CD8-positive, alpha-beta memory T cell (primary cell): ENCODE measurements around the gene ABCG5. TPM values are rescaled to one million over a fixed set of nuclear protein-coding genes. Genes with fewer than 3 reads are reported as not detected.
A peak's percentile ranks its signal among the peaks of the same experiment; 100 is the strongest.

Experiments
- CTCF ChIA-PET: fragments of 350-600 bp; sonication (Branson Sonifier 250); formaldehyde crosslinking; loops from one replicate; lab custom pipeline; 2021; ENCODE audit warnings: antibody characterized with exemption; lab: Charles Lee
- POLR2A ChIA-PET: fragments of 350-600 bp; sonication (Branson Sonifier 250); formaldehyde crosslinking; loops from one replicate; lab custom pipeline; 2021; ENCODE audit warnings: antibody characterized with exemption; lab: Charles Lee
- DNase-seq, 5 donors: peaks; one replicate each; pipeline versions ENCODE4 v3.0.0 to v3.0.0-alpha.2; 2020 to 2022; ENCODE audit warnings: mixed read lengths in 1 of 5
- H3K27ac ChIP-seq: one replicate; pipeline ENCODE4 v1.7.0; 2013; ENCODE audit warnings: low read depth, mild to moderate bottlenecking, low read length, moderate library complexity
- H3K27me3 ChIP-seq: 2 replicates; pipeline ENCODE4 v1.7.0; 2013; ENCODE audit warnings: low read length, mild to moderate bottlenecking; ENCODE audit not compliant: insufficient read depth, poor library complexity, severe bottlenecking
- H3K36me3 ChIP-seq: 2 replicates; pipeline ENCODE4 v1.7.0; 2013; ENCODE audit warnings: mild to moderate bottlenecking, low read length, moderate library complexity; ENCODE audit not compliant: insufficient read depth
- H3K4me1 ChIP-seq: 2 replicates; pipeline ENCODE4 v1.7.0; 2013; ENCODE audit warnings: mild to moderate bottlenecking, low read length, moderate library complexity; ENCODE audit not compliant: insufficient read depth
- H3K4me3 ChIP-seq: 2 replicates; pipeline ENCODE4 v1.7.0; 2013; ENCODE audit warnings: mild to moderate bottlenecking, low read length
- H3K9me3 ChIP-seq: 2 replicates; pipeline ENCODE4 v1.7.0; 2013; ENCODE audit warnings: mild to moderate bottlenecking, low read length
- H3K27ac Mint-ChIP-seq, 8 donors: one replicate each; pipeline ENCODE4 v1.8.0; 2020 to 2021; ENCODE audit warnings: mixed read lengths in 8 of 8, mild to moderate bottlenecking in 6 of 8, inconsistent platforms in 3 of 8, moderate library complexity in 3 of 8
- H3K27me3 Mint-ChIP-seq, 2 donors: one replicate each; pipeline ENCODE4 v1.8.0; 2020 to 2021; ENCODE audit warnings: mixed read lengths in 2 of 2, mild to moderate bottlenecking in 1 of 2, moderate library complexity in 1 of 2
- H3K36me3 Mint-ChIP-seq, 3 donors: one replicate each; pipeline ENCODE4 v1.8.0; 2020 to 2021; ENCODE audit warnings: mixed read lengths in 3 of 3, inconsistent platforms in 1 of 3, mild to moderate bottlenecking in 1 of 3
- H3K4me1 Mint-ChIP-seq, 3 donors: one replicate each; pipeline ENCODE4 v1.8.0; 2020 to 2021; ENCODE audit warnings: mixed read lengths in 3 of 3, inconsistent platforms in 1 of 3, mild to moderate bottlenecking in 1 of 3
- H3K4me3 Mint-ChIP-seq, 7 donors: one replicate each; pipeline ENCODE4 v1.8.0; 2020 to 2021; ENCODE audit warnings: mixed read lengths in 7 of 7, mild to moderate bottlenecking in 6 of 7, moderate library complexity in 4 of 7, inconsistent platforms in 2 of 7
- H3K9me3 Mint-ChIP-seq, 5 donors: one replicate each; pipeline ENCODE4 v1.8.0; 2020 to 2022; ENCODE audit warnings: mixed read lengths in 5 of 5, mild to moderate bottlenecking in 3 of 5, moderate library complexity in 2 of 5, inconsistent platforms in 1 of 5
- polyA plus RNA-seq: library from polyadenylated mRNA; unstranded; fragments of 300-500 nt; fragmentation: Illumina TruSeq; gene quantifications from one replicate; pipeline ENCODE4 v1.2.3, GENCODE V29; 2021
- total RNA-seq, 2 experiments: library from RNA; stranded (reverse); gene quantifications; one replicate each; pipeline ENCODE4 v1.2.3, GENCODE V29; 2021

Gene ABCG5
- total and polyA plus RNA-seq, 3 experiments from 2014 or later: not detected

DNA sequence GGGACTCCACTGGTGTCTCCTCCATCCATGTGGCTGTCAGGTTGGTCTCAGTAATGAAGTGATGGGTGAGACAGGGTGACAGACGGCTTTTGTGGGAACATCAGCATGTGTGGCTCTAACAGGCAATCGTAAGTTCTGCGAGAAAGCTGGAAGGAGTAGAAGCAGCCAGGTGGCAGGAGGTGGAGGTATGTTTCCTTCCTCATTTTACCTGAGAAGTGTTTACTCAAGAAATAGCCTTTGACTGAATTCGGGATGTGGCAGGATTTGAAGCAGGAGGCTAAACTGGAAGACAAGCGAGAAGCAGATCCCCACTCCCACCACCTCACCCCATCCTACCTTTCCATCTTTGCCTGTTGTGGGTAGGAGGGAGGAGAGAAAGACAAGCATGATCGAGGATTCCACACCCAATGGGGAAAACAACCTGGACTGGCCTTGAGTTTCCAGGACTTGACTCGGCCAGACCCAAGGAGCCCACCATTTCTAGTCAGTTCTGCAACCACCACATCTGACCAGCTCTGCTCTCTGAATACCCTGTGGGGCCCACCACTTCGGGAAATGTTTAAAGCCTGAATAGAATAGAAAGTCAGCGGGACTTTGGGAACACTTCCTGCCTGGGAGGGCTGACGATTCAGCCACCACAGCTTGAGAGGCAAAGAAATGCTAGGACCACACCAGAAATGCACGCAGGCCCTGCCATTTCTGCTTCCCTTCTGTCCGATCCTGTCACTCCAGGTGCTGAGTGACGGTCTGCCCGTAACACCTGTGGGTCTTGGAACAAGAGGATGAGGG lies 1.3 kb upstream of the ABCG5 start:
- no peaks in the 10 kb centered on the region for H3K36me3 ChIP-seq
- CTCF ChIA-PET: no interaction called here
- H3K4me1 ChIP-seq: no peaks in the 10 kb centered on the region
- no peaks in the 10 kb centered on the region for H3K27me3 ChIP-seq
- no peaks in the 10 kb centered on the region for H3K9me3 ChIP-seq
- POLR2A ChIA-PET: no interaction called here
- DNase-seq: no peak
- no peak overlapping the region for H3K27ac ChIP-seq
- H3K27ac Mint-ChIP-seq: no peak overlapping the region
- no peaks in the 10 kb centered on the region for H3K36me3 Mint-ChIP-seq
- peaks cover 0 to 8% of the 10 kb centered on the region in 2 donors for H3K27me3 Mint-ChIP-seq
- no peaks in the 10 kb centered on the region for H3K4me1 Mint-ChIP-seq
- H3K4me3 Mint-ChIP-seq: no peak overlapping the region
- no peak overlapping the region for H3K4me3 ChIP-seq
- H3K9me3 Mint-ChIP-seq: no peaks in the 10 kb centered on the region

GRCh38 chr2:43837831-43838559 lies 644 bp downstream of the ABCG5 start:
- Mint-ChIP-seq H3K27ac (no peak overlapping the region), H3K9me3 (no peaks in the 10 kb centered on the region), H3K4me1 (no peaks in the 10 kb centered on the region), H3K27me3 (peaks cover 0 to 8% of the 10 kb centered on the region in 2 donors), H3K36me3 (no peaks in the 10 kb centered on the region), H3K4me3 (no peak overlapping the region)
- ChIA-PET CTCF (no interaction called here), POLR2A (no interaction called here)
- Histone ChIP-seq H3K4me3 (no peak overlapping the region), H3K27me3 (no peaks in the 10 kb centered on the region), H3K9me3 (no peaks in the 10 kb centered on the region), H3K36me3 (no peaks in the 10 kb centered on the region), H3K27ac (no peak overlapping the region), H3K4me1 (no peaks in the 10 kb centered on the region)
- no peak for DNase-seq

GRCh38 chr2:43837033-43837432 lies 1.6 kb downstream of the ABCG5 start:
- Mint-ChIP-seq H3K27me3 (peaks cover 0 to 10% of the 10 kb centered on the region in 2 donors), H3K36me3 (no peaks in the 10 kb centered on the region), H3K9me3 (no peaks in the 10 kb centered on the region), H3K27ac (no peak overlapping the region), H3K4me3 (no peak overlapping the region), H3K4me1 (no peaks in the 10 kb centered on the region)
- no peaks in the 10 kb centered on the region for H3K4me1 ChIP-seq
- no peak overlapping the region for H3K4me3 ChIP-seq
- DNase-seq: no peak
- ChIA-PET POLR2A (no interaction called here), CTCF (no interaction called here)
- H3K27me3 ChIP-seq: no peaks in the 10 kb centered on the region
- no peaks in the 10 kb centered on the region for H3K36me3 ChIP-seq
- H3K27ac ChIP-seq: no peak overlapping the region
- no peaks in the 10 kb centered on the region for H3K9me3 ChIP-seq

DNA sequence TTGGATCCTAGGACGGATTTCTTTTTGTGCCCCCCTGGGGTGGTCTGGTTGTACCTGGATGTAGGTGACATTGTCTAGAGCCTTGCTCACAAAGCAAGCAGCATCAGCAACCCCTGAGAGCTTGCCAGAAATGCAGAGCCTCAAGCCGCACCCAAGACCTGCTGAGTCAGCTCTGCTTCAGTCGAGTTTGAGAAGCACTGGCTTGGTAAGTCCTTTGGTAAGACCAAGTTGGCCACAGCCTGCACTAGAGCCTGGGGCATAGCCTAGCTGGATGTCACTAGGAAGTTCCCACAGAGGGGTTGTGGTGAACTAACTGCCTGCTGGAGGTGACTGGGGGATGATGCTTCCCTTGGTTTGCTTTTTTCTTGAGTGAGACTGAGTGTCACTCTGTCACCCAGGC lies 6.2 kb downstream of the ABCG5 start:
- H3K4me3 ChIP-seq: no peak overlapping the region
- POLR2A ChIA-PET: no interaction called here
- no peaks in the 10 kb centered on the region for H3K36me3 Mint-ChIP-seq
- no peak overlapping the region for H3K27ac Mint-ChIP-seq
- no peak overlapping the region for H3K4me3 Mint-ChIP-seq
- no peak for DNase-seq
- no peaks in the 10 kb centered on the region for H3K4me1 ChIP-seq
- no peaks in the 10 kb centered on the region for H3K36me3 ChIP-seq
- H3K27ac ChIP-seq: no peak overlapping the region
- CTCF ChIA-PET: no interaction called here
- peaks cover 6 to 32% of the 10 kb centered on the region in 2 donors for H3K27me3 Mint-ChIP-seq
- peaks cover 2 to 4% (median 4%) of the 10 kb centered on the region in 3 donors for H3K4me1 Mint-ChIP-seq
- H3K27me3 ChIP-seq: no peaks in the 10 kb centered on the region
- H3K9me3 ChIP-seq: no peaks in the 10 kb centered on the region
- no peaks in the 10 kb centered on the region for H3K9me3 Mint-ChIP-seq

DNA sequence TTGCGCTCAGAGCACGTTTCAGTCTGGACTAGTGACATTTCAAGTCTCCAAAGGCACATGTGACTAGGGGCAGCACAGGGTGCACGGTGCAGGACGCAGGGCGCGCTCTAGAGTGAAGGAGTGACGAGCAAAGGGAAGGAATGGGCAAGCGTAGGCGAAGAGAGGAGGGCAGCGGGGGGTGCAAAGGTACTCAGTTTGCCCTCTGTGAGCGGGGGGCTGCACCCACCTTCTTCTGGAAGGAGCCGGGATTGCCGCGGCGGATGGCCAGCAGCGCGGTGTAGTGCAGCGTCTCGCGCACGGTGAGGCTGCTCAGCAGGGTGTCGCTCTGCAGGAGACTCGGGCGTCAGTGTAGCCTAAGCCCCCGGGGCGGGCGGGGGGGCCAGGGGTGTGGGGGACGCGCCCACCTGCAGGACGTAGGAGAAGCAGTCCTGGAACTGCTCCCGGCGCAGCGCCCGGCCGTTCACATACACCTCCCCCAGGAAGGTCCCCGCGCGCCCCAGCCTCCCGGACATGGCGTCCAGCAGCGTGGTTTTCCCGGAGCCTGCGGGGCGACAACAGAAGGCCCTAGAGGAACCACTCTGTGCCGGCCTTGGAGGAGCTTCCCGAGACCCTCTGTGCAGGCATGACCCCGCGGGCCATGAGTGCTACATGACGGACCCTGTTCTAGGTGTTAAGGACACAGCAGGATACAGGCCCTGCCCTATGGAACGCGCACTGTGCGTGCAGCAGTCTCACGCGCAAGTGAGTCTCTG lies 6.9 kb downstream of the ABCG5 start:
- Histone ChIP-seq H3K4me1 (no peaks in the 10 kb centered on the region), H3K4me3 (no peak overlapping the region), H3K9me3 (no peaks in the 10 kb centered on the region), H3K27me3 (no peaks in the 10 kb centered on the region), H3K27ac (no peak overlapping the region), H3K36me3 (no peaks in the 10 kb centered on the region)
- POLR2A ChIA-PET: no interaction called here
- peaks cover 6 to 32% of the 10 kb centered on the region in 2 donors for H3K27me3 Mint-ChIP-seq
- H3K36me3 Mint-ChIP-seq: no peaks in the 10 kb centered on the region
- H3K27ac Mint-ChIP-seq: peak overlapping the region in 1 of 8 donors; percentile 43
- no peak overlapping the region for H3K4me3 Mint-ChIP-seq
- DNase-seq: no peak
- H3K4me1 Mint-ChIP-seq: peaks cover 2 to 4% (median 4%) of the 10 kb centered on the region in 3 donors
- CTCF ChIA-PET: no interaction called here
- H3K9me3 Mint-ChIP-seq: no peaks in the 10 kb centered on the region

DNA sequence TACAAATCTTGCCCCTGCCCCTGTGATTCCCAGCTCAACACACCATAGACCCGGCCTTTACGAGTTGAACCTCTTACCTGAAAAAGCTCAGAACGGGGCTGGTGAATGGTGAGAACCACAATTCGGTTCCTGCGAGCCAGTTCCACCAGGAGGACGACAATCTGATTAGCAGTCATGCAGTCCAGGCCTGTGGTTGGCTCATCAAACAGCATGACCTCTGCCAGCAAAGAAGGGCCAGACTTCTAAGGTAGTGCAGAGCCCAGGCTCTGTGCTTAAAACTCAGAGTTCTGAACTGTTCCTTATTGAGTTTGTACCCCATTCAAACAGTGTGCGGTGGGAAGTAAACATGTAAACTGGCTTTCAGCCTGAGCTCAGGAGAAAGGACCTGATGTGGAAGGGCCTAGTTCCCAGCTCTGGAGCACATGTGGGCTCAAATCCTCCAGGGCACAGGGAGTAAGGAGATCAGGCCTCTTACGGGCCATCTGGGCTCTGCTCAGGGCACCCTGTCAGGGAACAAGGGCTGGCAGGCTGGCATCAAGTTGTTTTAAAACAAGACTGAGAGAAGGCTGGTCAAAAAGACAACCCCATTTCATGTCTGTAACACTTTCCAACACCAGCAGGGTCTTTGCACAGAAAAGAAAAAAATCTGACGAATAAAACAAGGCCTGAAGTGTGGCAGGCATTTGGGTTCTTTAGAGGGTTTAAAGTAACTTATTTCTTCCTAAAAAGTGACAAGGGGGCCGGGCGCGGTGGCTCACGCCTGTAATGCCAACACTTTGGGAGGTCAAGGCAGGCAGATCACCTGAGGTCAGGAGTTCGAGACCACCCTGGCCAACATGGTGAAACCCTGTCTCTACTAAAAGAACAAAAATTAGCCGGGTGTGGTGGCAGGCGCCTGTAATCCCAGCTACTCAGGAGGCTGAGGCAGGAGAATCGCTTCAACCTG lies 12.1 kb downstream of the ABCG5 start:
- DNase-seq: no peak
- no peak overlapping the region for H3K4me3 ChIP-seq
- H3K4me3 Mint-ChIP-seq: no peak overlapping the region
- POLR2A ChIA-PET: no interaction called here
- H3K27me3 Mint-ChIP-seq: peaks cover 22 to 60% of the 10 kb centered on the region in 2 donors
- H3K27ac ChIP-seq: no peak overlapping the region
- H3K4me1 Mint-ChIP-seq: peaks cover 2 to 4% (median 4%) of the 10 kb centered on the region in 3 donors
- no peaks in the 10 kb centered on the region for H3K9me3 ChIP-seq
- no peaks in the 10 kb centered on the region for H3K9me3 Mint-ChIP-seq
- CTCF ChIA-PET: no interaction called here
- no peaks in the 10 kb centered on the region for H3K4me1 ChIP-seq
- H3K27me3 ChIP-seq: no peaks in the 10 kb centered on the region
- H3K36me3 Mint-ChIP-seq: no peaks in the 10 kb centered on the region
- H3K27ac Mint-ChIP-seq: no peak overlapping the region
- H3K36me3 ChIP-seq: no peaks in the 10 kb centered on the region

- CTCF ChIA-PET: no interaction called here
- Histone ChIP-seq H3K4me1 (no peaks in the 10 kb centered on the region), H3K4me3 (no peak overlapping the region), H3K36me3 (no peaks in the 10 kb centered on the region), H3K27me3 (no peaks in the 10 kb centered on the region), H3K9me3 (no peaks in the 10 kb centered on the region), H3K27ac (no peak overlapping the region)
- no peak overlapping the region for H3K4me3 Mint-ChIP-seq
- peak overlapping the region in 1 of 8 donors; percentile 51 for H3K27ac Mint-ChIP-seq
- no peak for DNase-seq
- H3K9me3 Mint-ChIP-seq: no peaks in the 10 kb centered on the region
- no peaks in the 10 kb centered on the region for H3K4me1 Mint-ChIP-seq
- POLR2A ChIA-PET: no interaction called here
- no peaks in the 10 kb centered on the region for H3K36me3 Mint-ChIP-seq
- peaks cover 19 to 59% of the 10 kb centered on the region in 2 donors for H3K27me3 Mint-ChIP-seq
These were observed 12.8 kb downstream of the ABCG5 start for GRCh38 chr2:43825841-43826240.
